GM10248 (cell line): ENCODE measurements around the gene TBX2.

Experiments used
- CTCF ChIA-PET: fragments of 300-600 bp; sonication (Branson Sonifier 250); formaldehyde crosslinking; extraction: SDS; loops from one replicate; lab custom pipeline; 2021; ENCODE audit warnings: antibody characterized with exemption; lab: Yijun Ruan, JAX
- POLR2A ChIA-PET: fragments of 350-650 bp; sonication (Branson Sonifier 250); formaldehyde crosslinking; extraction: SDS; loops from one replicate; lab custom pipeline; 2020; ENCODE audit warnings: antibody characterized with exemption; lab: Yijun Ruan, JAX
- DNase-seq: peaks from one replicate; pipeline ENCODE4 v3.0.0; 2012; ENCODE audit errors: extremely low spot score
- TF ChIP-seq, protein P1 (sequence below): IDR thresholded peaks from 2 replicates; pipeline ENCODE4 v1.5.1; 2012; ENCODE audit warnings: mild to moderate bottlenecking, low read depth; ENCODE audit errors: extremely low read depth, missing control alignments, control extremely low read depth

The TBX2 gene

DNA sequence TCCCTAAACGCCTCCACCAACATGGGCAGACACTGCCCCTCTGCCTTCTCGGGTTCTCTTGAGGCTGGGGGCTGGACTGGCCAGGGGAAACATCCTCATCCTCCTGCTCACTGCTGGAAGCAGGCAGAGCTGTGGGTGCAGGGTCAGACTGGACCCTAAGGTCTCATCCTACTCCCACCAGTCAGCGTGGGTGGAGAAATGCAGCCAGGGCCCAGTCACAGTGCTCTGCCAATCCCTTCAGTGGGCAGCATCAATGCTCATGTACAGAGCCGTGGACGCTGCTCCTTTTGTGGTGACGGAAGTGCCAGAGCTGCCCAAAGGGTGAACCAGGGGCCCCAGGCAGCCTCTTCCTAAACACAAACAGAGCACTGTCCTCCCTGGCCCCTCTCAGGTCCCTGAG, 13.4 kb upstream of the TBX2 start:
- CTCF ChIA-PET, result interaction anchor here (1.1 kb wide), 1 partner anchor 26 kb away, joined by 3 read pairs; no protein-coding TSS in a partner anchor

DNA sequence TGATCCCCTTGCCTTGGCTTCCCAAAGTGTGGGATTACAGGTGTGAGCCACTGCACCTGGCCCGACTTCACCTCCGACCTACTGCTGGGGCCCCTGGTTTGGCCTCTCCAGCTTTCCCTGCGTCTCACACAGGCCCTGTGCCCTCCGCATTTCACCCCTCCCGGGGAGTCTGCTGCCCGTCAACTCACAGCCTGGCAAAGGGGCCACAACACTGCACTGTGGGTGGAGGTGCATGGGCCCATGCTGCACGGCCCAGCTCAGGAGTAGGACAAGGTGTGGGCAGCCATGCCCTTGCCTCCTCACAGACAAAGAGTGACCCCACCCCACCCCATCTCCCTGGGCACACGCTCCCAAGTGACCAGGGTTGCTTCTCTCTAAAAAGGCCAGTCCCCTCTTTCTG, 12.6 kb upstream of the TBX2 start:
- TF ChIP-seq, protein P1, sequence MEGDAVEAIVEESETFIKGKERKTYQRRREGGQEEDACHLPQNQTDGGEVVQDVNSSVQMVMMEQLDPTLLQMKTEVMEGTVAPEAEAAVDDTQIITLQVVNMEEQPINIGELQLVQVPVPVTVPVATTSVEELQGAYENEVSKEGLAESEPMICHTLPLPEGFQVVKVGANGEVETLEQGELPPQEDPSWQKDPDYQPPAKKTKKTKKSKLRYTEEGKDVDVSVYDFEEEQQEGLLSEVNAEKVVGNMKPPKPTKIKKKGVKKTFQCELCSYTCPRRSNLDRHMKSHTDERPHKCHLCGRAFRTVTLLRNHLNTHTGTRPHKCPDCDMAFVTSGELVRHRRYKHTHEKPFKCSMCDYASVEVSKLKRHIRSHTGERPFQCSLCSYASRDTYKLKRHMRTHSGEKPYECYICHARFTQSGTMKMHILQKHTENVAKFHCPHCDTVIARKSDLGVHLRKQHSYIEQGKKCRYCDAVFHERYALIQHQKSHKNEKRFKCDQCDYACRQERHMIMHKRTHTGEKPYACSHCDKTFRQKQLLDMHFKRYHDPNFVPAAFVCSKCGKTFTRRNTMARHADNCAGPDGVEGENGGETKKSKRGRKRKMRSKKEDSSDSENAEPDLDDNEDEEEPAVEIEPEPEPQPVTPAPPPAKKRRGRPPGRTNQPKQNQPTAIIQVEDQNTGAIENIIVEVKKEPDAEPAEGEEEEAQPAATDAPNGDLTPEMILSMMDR, result no peak
- DNase-seq, result no peak
- POLR2A ChIA-PET, result interaction anchor here (0.6 kb wide), 1 partner anchor 759 kb away, joined by 3 read pairs; no protein-coding TSS in a partner anchor
- CTCF ChIA-PET, result no interaction called here

More for the DNA sequence above, 13.4 kb upstream of the TBX2 start:
- TF ChIP-seq, protein P1, result no peak
- DNase-seq, result no peak
- POLR2A ChIA-PET, result no interaction called here

DNA sequence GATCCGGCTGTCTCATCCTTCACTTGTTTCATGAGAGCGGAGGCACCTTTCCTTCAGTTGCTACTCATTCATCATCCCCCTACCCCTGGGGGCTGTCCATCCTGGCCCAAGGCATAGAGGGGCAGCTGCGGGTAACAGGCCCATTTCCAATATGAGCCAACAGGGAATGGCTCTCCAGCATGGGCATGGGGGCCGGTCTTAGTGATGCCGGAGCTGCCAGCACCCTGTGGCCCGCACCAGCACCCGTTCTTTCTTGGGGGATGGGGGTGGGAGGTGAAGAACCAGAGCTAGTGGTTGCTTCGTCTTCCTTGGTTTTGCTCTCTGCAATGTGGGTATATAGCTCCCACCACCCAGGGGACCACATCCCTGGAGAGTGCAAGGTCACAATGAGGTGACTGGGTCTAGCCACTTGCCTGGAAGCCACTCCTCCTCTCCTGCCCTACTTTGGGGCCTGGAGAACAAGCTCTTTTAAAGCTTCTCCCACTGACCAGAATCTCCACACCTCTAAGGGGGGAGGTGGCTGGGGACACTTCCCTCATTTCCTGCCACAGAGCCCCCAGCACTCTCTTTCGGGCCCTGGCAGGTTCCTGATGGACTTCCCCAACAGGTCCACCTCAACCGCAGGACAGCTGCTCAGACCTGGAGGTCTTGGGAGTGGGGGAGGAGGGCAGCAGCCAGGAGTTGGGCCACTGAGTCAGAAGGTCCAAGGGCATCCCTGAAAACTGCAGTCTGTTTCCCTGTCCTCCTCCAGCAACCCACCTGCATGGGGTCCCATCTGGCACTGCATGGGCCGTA, 11.9 kb upstream of the TBX2 start:
- no peak for DNase-seq
- POLR2A ChIA-PET, result interaction anchor here (0.6 kb wide), 1 partner anchor 760 kb away, joined by 3 read pairs; no protein-coding TSS in a partner anchor

DNA sequence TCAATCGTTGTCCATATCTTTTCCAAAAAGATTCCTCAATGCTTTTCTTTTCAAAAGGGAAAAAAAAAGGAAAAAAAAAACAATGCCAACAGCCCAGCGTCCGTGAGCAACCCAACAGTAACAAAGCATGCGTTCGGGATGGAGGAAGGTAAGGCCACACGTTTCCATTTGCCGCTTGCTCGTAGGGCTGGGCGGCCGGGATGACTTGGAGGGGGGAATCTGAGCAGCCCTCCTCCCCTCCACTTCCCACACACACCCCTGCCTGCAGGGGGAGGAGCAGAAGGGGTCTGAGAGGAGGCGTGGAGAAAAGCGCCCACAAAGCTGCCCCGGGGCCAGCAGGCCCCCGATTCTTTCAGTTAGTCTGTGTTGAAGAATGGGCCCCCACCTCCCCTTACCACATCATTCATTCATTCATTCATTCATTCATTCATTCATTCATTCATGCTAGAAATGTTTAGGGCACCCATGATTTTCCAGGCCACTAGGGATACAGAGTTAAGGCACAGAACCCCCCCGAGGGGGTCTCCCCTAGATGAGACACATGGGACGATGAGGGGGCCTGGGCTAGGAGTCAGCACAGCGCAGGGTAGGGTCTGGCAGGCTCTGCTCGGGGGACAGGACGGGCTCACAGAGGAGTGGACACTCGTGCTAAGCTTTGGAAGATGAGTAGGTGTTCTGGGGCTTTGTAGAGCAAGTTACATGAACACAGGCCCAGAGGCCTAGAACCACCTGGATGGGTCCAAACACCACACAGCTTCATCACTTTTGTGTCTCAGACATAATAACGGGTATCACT, 10.9 kb upstream of the TBX2 start:
- TF ChIP-seq, protein P1, result no peak

More for the DNA sequence above, 11.9 kb upstream of the TBX2 start:
- CTCF ChIA-PET, result interaction anchor here (0.9 kb wide), 1 partner anchor 416 kb away, joined by 4 read pairs; no protein-coding TSS in a partner anchor
- TF ChIP-seq, protein P1, result no peak

DNA sequence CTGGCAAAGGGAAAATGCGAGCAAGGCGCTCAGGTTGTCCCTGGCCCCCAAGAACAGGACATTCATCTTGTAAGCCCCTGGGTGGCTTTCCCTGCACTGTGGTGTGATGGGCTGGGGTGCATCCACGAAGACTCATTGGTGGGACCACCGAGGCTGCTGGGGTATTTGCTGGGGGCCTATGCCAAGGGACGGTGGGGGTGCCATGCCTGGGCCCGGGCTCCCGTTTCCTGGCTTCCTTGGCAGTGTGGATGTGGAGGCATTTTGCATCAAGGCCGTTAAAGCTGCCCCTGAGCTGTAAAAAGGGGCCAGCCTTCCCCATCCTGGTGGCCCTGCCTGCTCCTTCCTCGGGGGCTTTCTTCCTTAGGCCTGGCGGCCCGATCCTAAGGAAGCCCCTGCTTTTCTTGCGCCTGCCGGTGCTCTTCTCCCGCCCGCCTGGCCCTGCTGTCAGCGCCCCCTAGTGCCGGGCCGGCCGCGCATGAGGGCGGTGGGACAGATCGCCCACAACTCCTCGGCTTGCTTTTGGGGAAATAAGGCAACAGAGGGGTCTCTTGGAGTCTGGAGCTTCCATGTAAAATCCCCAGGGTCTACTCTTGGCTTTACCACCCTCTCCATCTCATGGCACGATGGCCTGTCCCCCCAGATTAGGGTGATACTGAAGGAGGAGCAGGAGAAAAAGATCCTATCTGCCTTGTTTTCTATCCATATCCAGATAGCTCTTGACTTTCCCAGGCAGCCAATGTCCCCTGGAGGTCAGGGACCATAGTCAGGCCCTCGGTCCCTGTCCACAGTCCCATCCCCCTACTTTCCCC, 9.8 kb upstream of the TBX2 start:
- TF ChIP-seq, protein P1, result peak; percentile 91
- CTCF ChIA-PET, result interaction anchor here (0.8 to 1.8 kb wide), 7 partner anchors 8 to 669 kb away, joined by 3 to 9 read pairs (median 4); no protein-coding TSS in a partner anchor
- DNase-seq, result peak; percentile 70
- POLR2A ChIA-PET, result no interaction called here

More for the DNA sequence above, 10.9 kb upstream of the TBX2 start:
- ChIA-PET POLR2A (no interaction called here), CTCF (interaction anchor here (1.5 kb wide), 1 partner anchor 9 kb away, joined by 4 read pairs; no protein-coding TSS in a partner anchor)
- DNase-seq, result no peak
